HEK293T (cell line): ENCODE measurements around the gene COL6A1.
"Not testable (repeated sequence)": the region's sequence is repeated elsewhere in the genome, so short reads cannot be mapped to it uniquely, and the experiment has no call there.

ENCODE experiments used
- ARNT ChIP-seq: fragments of 450-650 bp; IDR thresholded peaks from 2 replicates; pipeline ENCODE4 v1.6.1; 2017; ENCODE audit warnings: mild to moderate bottlenecking
- BHLHE40 ChIP-seq: fragments of 450-650 bp; IDR thresholded peaks from 2 replicates; pipeline ENCODE4 v1.6.1; 2016; ENCODE audit warnings: mild to moderate bottlenecking, moderate library complexity, borderline replicate concordance
- CTBP1 ChIP-seq: fragments of 450-650 bp; IDR thresholded peaks from 2 replicates; pipeline ENCODE4 v1.6.1; 2016; ENCODE audit warnings: borderline replicate concordance
- ELF4 ChIP-seq: fragments of 450-650 bp; IDR thresholded peaks from 2 replicates; pipeline ENCODE4 v1.6.1; 2017; ENCODE audit warnings: antibody characterized with exemption
- FOXA1 ChIP-seq: fragments of 450-650 bp; IDR thresholded peaks from 2 replicates; pipeline ENCODE4 v1.6.1; 2016; ENCODE audit warnings: mild to moderate bottlenecking
- FOXM1 ChIP-seq: fragments of 450-650 bp; IDR thresholded peaks from 2 replicates; pipeline ENCODE4 v1.6.1; 2017; ENCODE audit warnings: mild to moderate bottlenecking, borderline replicate concordance
- HDGF ChIP-seq: fragments of 450-650 bp; IDR thresholded peaks from 2 replicates; pipeline ENCODE4 v1.6.1; 2017; ENCODE audit warnings: antibody characterized with exemption, borderline replicate concordance
- NFRKB ChIP-seq: fragments of 450-650 bp; IDR thresholded peaks from 2 replicates; pipeline ENCODE4 v1.6.1; 2016; ENCODE audit warnings: mild to moderate bottlenecking, moderate library complexity
- SUZ12 ChIP-seq: fragments of 450-650 bp; IDR thresholded peaks from 2 replicates; pipeline ENCODE4 v1.6.1; 2016; ENCODE audit warnings: mild to moderate bottlenecking
- TARDBP ChIP-seq: fragments of 450-650 bp; IDR thresholded peaks from 2 replicates; pipeline ENCODE4 v1.6.1; 2016

GRCh38 chr21:46046906-46047305, 65.3 kb downstream of the COL6A1 start:
- TF ChIP-seq TARDBP, ARNT, FOXA1, CTBP1, FOXM1, BHLHE40, NFRKB, ELF4, HDGF, SUZ12: not testable (repeated sequence)
